IPS-15b (cell line): ENCODE measurements around the gene OPRL1.

Experiments
- H3K27me3 ChIP-seq: one replicate; pipeline ENCODE4 v1.6.1; 2013; ENCODE audit warnings: low read length; ENCODE audit not compliant: control insufficient read depth, insufficient read depth
- H3K36me3 ChIP-seq: one replicate; pipeline ENCODE4 v1.6.1; 2013; ENCODE audit warnings: low read length; ENCODE audit not compliant: control insufficient read depth, insufficient read depth
- H3K4me1 ChIP-seq: one replicate; pipeline ENCODE4 v1.6.1; 2013; ENCODE audit warnings: mild to moderate bottlenecking, low read length; ENCODE audit not compliant: control insufficient read depth, insufficient read depth
- H3K4me3 ChIP-seq: one replicate; pipeline ENCODE4 v1.5.1; 2013; ENCODE audit warnings: low read depth, low read length
- H3K9ac ChIP-seq: one replicate; pipeline ENCODE4 v1.6.1; 2013; ENCODE audit warnings: low read depth, mild to moderate bottlenecking, low read length
- H3K9me3 ChIP-seq: one replicate; pipeline ENCODE4 v1.6.1; 2013; ENCODE audit warnings: mild to moderate bottlenecking, low read length; ENCODE audit not compliant: control insufficient read depth, insufficient read depth

The OPRL1 gene

GRCh38 chr20:64099086-64099786, 19.4 kb downstream of the OPRL1 start:
- Histone ChIP-seq H3K9me3 (no peaks in the 10 kb centered on the region), H3K27me3 (peaks cover 10% of the 10 kb centered on the region), H3K4me1 (no peaks in the 10 kb centered on the region), H3K9ac (no peak overlapping the region), H3K4me3 (no peak overlapping the region), H3K36me3 (no peaks in the 10 kb centered on the region)

GRCh38 chr20:64099880-64100565, 20.1 kb downstream of the OPRL1 start:
- no peak overlapping the region for H3K9ac ChIP-seq
- no peaks in the 10 kb centered on the region for H3K9me3 ChIP-seq
- H3K4me3 ChIP-seq: no peak overlapping the region
- H3K27me3 ChIP-seq: peaks cover 10% of the 10 kb centered on the region
- no peaks in the 10 kb centered on the region for H3K4me1 ChIP-seq
- H3K36me3 ChIP-seq: no peaks in the 10 kb centered on the region

DNA sequence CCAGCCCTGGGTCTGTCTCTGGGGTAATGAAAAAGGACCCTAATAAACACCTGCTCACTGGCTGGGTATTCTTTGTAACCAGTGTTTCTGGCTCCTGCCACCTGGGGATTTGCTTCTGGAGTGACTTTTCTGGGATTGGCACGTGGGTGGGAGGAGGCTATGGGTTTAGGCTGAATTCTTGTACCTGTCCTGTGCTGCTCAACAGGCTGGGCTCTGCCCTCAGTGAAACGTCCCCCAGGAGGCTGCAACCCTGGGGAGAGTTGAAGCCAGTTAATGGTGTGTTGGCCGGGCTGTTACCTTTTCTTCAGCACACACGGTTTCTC, 20.6 kb downstream of the OPRL1 start:
- peaks cover 10% of the 10 kb centered on the region for H3K27me3 ChIP-seq
- H3K4me3 ChIP-seq: no peak overlapping the region
- H3K36me3 ChIP-seq: no peaks in the 10 kb centered on the region
- H3K9me3 ChIP-seq: no peaks in the 10 kb centered on the region
- H3K4me1 ChIP-seq: no peaks in the 10 kb centered on the region
- no peak overlapping the region for H3K9ac ChIP-seq

- Histone ChIP-seq H3K27me3 (peaks cover 10% of the 10 kb centered on the region), H3K9me3 (no peaks in the 10 kb centered on the region), H3K4me3 (no peak overlapping the region), H3K4me1 (no peaks in the 10 kb centered on the region), H3K36me3 (no peaks in the 10 kb centered on the region), H3K9ac (no peak overlapping the region)
Observed at GRCh38 chr20:64100946-64101688, 21.2 kb downstream of the OPRL1 start.

GRCh38 chr20:64101731-64102621, 22.1 kb downstream of the OPRL1 start:
- H3K27me3 ChIP-seq: peaks cover 10% of the 10 kb centered on the region
- peak overlapping the region; percentile 61 for H3K4me3 ChIP-seq
- H3K9me3 ChIP-seq: no peaks in the 10 kb centered on the region
- no peak overlapping the region for H3K9ac ChIP-seq
- H3K4me1 ChIP-seq: no peaks in the 10 kb centered on the region
- H3K36me3 ChIP-seq: no peaks in the 10 kb centered on the region

DNA sequence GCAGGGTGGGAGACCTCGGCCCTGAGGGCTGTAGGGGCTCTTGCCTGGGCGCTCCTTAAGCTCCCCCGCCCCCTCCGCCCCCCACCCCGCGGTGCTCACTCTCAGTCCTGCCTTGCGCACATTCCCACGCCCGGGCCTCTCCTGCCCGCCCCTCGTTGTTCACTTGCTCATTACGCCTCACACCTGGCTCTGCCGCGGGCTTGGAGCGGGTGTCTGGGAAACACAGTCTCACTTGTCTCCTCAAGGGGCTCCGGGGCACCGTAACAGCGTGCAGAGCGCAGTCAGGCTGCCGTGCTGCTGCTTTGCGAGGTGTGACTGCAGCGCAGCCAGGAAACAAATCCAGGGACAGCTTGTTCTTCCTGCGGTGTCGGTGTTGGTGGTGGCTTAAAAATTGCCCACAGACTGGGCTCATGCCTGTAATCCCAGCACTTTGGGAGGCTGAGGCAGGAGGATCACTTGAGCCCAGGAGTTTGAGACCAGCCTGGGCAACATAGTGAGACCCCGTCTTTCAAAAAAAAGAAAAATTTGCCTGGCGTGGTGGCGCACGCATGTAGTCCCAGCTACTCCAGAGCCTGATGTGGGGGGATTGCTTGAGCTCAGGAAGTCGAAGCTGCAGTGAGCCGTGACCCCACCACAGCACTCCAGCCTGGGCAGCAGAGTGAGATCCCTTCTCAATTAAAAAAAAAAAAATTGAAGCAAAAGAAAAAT, 22.9 kb downstream of the OPRL1 start:
- no peaks in the 10 kb centered on the region for H3K4me1 ChIP-seq
- H3K9me3 ChIP-seq: no peaks in the 10 kb centered on the region
- H3K36me3 ChIP-seq: no peaks in the 10 kb centered on the region
- peaks cover 10% of the 10 kb centered on the region for H3K27me3 ChIP-seq
- no peak overlapping the region for H3K9ac ChIP-seq
- peak overlapping the region; percentile 61 for H3K4me3 ChIP-seq

- Histone ChIP-seq H3K4me1 (no peaks in the 10 kb centered on the region), H3K27me3 (peaks cover 10% of the 10 kb centered on the region), H3K9me3 (no peaks in the 10 kb centered on the region), H3K4me3 (no peak overlapping the region), H3K9ac (no peak overlapping the region), H3K36me3 (no peaks in the 10 kb centered on the region)
Observed at GRCh38 chr20:64103871-64104666, 24.2 kb downstream of the OPRL1 start.

DNA sequence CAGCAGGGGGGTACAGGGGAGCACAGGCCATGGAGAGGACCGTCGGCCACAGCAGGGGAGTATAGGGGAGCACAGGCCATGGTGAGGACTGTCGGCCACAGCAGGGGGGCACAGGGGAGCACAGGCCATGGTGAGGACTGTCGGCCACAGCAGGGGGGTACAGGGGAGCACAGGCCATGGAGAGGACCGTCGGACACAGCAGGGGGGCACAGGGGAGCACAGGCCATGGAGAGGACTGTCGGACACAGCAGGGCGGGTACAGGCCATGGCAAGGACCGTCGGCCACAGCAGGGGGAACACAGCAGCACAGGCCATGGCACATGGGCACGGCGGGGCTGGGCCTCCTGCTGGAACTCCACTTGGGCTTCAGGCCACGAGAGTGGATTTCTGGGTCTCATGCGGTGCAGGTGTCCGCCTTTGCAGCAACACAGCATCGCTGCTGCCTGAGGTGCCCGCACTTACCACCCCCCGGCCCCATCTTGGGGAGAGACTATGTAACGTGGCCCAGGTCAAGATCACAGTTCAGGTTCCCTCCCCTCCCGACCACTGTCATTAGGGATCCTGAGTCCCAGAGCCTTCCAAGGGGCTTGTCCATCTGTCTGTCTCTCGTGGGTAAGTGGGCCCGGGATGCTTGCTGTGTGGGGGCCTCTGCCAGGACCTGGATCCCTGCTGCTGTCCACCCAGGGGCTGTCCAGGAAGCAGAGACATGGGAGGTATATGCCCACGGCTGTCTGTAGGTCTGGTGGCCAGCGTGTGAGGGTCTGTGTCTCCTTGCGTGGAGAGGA, 25.0 kb downstream of the OPRL1 start:
- no peaks in the 10 kb centered on the region for H3K4me1 ChIP-seq
- H3K9ac ChIP-seq: no peak overlapping the region
- peaks cover 10% of the 10 kb centered on the region for H3K27me3 ChIP-seq
- H3K36me3 ChIP-seq: no peaks in the 10 kb centered on the region
- H3K4me3 ChIP-seq: no peak overlapping the region
- H3K9me3 ChIP-seq: no peaks in the 10 kb centered on the region

DNA sequence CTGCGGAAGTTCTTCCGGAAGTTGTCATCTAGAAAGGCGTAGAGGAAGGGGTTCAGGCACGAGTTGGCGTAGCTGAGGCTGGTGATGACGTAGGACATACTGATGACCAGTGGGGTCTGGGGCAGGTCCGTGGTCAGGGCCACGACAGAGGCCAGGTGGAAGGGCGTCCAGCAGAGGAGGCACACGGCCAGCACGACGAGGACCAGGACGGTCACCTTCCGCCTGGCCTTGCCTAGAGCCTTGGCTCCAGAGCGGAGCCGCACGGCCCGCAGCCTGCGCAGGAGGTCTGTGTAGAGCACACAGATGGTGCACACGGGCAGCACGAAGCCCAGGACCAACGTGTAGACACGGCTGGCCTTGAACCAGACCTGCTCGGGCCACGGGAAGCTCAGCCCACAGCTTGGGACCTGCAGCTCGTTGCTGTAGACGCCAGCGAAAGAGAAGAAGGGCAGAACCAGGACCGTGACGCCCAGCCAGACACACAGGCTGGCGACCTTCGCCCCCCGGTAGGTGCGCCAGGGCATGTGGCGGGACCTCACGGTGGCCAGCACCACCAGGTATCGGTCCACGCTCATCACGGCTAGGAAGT, 26.1 kb downstream of the OPRL1 start:
- Histone ChIP-seq H3K27me3 (peaks cover 7% of the 10 kb centered on the region), H3K36me3 (no peaks in the 10 kb centered on the region), H3K4me1 (no peaks in the 10 kb centered on the region), H3K4me3 (no peak overlapping the region), H3K9me3 (no peaks in the 10 kb centered on the region), H3K9ac (no peak overlapping the region)
